Fibroblast of mammary gland (primary cell): ENCODE results near the gene NECAB2.
"Not testable (repeated sequence)": the region's sequence is repeated elsewhere in the genome, so short reads cannot be mapped to it uniquely, and the experiment has no call there.

ENCODE experiments used
- DNase-seq: peaks from one replicate; pipeline ENCODE4 v3.0.0-alpha.2; 2010; ENCODE audit warnings: low read depth
- H3K4me3 ChIP-seq: 2 replicates; pipeline ENCODE4 v1.5.1; 2011; ENCODE audit warnings: low read depth, mild to moderate bottlenecking, low read length, moderate library complexity; ENCODE audit not compliant: control insufficient read depth
- TF ChIP-seq, protein P1 (sequence below): conservative IDR thresholded peaks from 2 replicates; pipeline ENCODE4 v1.5.1; 2011; ENCODE audit warnings: low read depth, low read length, inconsistent platforms; ENCODE audit not compliant: control insufficient read depth, insufficient read depth

The NECAB2 gene

DNA sequence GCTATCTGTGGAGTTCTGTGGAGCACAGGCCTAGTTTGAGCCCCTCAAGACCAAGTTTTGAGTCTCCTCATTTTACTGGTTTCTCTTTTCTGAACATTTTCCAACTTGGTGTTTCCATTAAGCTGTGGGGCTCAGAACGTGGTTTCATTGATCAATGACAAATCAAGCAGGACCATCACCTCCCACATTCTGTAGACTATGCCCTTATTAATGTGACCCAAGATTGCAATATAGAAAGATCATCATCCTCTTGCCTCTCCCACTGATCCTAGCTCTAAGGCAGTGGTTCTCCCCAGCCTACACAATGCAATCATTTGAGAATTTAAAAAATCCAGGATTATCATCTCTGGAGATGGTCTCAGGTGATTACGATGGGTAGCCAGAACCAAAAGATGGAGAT is 30.8 kb upstream of the NECAB2 start:
- no peak overlapping the region for H3K4me3 ChIP-seq
- TF ChIP-seq, protein P1, sequence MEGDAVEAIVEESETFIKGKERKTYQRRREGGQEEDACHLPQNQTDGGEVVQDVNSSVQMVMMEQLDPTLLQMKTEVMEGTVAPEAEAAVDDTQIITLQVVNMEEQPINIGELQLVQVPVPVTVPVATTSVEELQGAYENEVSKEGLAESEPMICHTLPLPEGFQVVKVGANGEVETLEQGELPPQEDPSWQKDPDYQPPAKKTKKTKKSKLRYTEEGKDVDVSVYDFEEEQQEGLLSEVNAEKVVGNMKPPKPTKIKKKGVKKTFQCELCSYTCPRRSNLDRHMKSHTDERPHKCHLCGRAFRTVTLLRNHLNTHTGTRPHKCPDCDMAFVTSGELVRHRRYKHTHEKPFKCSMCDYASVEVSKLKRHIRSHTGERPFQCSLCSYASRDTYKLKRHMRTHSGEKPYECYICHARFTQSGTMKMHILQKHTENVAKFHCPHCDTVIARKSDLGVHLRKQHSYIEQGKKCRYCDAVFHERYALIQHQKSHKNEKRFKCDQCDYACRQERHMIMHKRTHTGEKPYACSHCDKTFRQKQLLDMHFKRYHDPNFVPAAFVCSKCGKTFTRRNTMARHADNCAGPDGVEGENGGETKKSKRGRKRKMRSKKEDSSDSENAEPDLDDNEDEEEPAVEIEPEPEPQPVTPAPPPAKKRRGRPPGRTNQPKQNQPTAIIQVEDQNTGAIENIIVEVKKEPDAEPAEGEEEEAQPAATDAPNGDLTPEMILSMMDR = no peak
- no peak for DNase-seq

DNA sequence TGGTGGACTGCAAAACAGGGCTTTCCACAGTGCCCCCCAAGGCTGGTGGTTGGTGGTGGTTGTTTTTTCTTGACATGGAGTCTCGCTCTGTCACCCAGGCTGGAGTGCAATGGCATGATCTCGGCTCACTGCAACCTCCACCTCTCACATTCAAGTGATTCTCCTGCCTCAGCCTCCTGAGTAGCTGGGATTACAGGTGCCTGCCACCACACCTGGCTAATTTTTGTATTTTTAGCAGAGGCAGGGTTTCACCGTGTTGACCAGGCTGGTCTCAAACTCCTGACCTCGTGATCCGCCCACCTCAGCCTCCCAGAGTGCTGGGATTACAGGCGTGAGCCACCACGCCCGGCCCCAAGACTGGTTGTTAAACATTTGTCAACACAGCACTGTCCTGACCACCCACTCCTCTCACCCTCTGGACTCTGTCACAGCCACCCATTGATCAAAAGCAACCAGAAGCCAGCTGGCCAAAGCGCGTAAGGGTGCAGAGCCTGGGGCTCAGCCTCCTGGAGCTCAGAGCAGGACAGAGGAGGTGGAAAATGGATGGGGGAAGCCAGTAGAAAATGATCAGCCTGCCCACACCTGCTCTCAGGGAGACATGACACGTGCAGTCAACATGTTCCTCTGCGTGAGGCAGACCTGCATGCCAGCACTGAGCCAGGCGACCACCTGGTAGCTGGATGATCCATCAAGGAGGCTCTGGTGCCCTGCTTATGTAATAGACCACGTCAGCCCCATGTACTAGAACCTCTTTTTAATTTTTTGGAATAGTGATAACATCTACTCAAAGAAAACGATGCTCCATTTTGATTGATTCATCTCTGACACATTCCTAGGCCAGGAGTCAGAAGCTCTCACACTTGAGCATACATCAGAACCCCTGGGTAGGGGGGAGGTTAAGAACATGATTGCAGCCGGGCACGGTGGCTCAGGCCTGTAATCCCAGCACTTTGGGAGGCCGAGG is 29.8 kb upstream of the NECAB2 start:
- no peak overlapping the region for H3K4me3 ChIP-seq
- TF ChIP-seq, protein P1 = no peak
- DNase-seq = no peak

DNA sequence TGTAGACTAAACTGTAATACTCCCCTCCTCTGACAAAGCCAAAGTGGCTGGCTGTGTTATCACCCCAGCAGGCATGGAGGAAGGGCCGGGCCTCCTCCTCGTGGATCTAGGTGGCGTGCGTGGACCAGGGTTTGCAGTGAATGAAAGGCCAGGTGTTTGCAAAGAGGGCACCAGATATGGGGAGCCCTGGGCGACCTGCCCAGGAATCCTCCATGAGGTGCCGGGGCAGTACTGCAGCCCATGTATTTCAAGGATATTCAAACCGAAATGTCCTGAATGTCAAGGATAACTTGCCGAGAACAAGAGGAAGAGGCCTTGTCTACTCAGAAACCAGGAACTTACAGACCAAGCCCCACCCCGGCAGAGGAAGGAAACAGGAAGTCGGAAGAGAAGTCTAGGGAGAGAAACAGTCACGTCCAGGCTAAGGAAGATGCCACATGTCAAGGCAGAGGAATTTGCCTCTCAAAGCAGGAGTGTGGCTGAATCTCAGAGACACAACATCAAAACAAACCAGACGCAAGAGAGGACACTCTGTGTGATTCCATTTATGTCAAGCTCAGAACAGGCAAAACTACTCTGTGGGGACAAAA is 28.7 kb upstream of the NECAB2 start:
- DNase-seq = no peak
- TF ChIP-seq, protein P1 = no peak
- H3K4me3 ChIP-seq = no peak overlapping the region

DNA sequence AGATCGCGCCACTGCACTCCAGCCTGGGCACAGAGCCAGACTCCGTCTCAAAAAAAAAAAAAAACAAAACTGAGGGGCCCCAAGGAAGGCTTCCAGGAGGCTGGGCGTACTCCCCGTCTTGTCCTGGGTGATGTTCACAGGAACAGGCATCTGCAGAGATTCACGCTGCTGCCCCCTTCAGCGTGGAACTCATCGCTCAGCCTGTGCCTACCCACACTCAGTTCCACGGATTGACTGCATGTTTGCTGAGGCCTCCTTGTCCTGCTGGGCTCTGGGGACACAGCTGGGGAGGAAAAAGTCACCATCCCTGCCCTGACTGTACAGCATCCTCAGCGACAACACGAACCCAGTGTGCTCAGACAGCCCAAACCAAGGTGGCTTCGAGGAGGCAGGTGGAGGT is 27.9 kb upstream of the NECAB2 start:
- TF ChIP-seq, protein P1 = no peak
- DNase-seq = no peak
- H3K4me3 ChIP-seq = no peak overlapping the region

DNA sequence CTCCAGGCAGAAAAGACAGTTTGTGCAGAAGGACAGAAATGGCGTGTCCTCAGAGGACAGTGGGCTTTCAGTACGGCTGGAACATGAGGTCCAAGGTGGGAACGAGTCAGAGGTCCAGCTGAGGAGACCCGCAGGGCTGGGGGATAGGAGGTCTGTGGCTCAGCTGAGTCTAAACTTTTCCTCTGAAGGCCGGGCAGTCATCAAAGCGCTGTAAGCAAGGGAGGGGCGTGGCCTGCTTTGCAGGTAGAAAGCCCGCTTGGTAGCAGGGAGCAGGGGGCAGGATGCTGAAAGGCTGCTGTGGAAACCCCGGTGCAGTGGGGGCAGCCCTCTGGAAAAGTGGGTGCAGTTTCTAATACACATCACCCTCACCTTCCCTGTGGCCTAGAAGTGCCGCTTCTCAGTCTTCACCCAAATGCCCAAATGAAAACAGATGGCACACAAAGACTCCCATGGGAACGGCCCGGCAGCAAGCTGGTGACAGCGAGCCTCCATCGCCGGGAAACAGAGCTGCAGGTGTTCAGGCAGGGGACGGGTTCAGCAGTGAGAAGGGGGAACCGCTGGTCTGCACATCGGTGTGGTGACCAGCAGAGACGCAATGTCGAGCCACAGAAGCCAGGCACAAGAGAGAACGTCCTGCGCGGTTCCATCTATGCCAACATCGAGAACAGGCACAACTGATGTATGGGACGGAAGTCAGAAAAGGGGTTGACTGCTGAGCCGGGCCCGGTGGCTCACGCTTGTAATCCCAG is 27.2 kb upstream of the NECAB2 start:
- TF ChIP-seq, protein P1 = no peak
- no peak overlapping the region for H3K4me3 ChIP-seq
- no peak for DNase-seq

DNA sequence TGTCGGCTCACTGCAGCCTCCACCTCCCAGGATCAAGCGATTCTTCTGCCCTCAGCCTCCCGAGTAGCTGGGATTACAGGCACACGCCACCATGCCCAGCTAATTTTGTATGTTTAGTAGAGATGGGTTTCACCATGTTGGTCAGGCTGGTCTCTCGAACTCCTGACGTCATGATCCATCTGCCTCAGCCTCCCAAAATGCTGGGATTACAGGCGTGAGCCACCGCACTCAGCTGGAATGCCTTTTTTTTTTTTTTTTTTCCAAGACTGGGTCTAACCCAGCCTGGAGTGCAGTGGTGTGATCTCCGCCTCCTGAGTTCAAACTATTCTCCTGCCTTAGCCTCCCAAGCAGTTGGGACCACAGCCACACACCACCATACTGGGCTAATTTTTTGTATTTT is 26.5 kb upstream of the NECAB2 start:
- not testable (repeated sequence) for DNase-seq, H3K4me3 ChIP-seq

DNA sequence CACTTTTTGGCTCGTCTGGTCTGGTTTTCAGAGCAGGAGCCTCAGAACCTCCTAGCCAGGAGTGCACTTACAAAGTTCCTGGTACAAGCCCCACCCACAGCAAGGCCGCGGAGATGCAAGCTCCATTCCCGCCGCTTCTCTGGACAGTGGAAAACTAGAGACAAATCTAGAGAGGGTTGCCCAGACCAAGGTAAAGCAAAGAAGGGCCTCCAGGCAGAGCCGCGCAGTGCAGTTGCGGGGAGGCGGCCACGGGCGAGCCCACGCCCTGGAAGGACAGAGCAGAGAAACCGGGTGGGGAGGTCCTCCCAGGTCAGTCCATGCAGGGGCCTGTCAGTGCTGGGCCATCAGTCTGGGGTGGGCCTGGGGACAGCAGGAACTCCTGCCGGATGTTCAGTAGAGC is 26.0 kb upstream of the NECAB2 start:
- no peak for DNase-seq
- H3K4me3 ChIP-seq = no peak overlapping the region
- TF ChIP-seq, protein P1 = no peak
